IPS-18a (cell line): ENCODE measurements around the gene MXRA7.
"Not testable (repeated sequence)": the region's sequence is repeated elsewhere in the genome, so short reads cannot be mapped to it uniquely, and the experiment has no call there.

ENCODE experiments used
- H3K27ac ChIP-seq: one replicate; pipeline ENCODE4 v1.5.1; 2013; ENCODE audit warnings: low read length
- H3K27me3 ChIP-seq: one replicate; pipeline ENCODE4 v1.6.1; 2013; ENCODE audit warnings: mild to moderate bottlenecking, low read length; ENCODE audit not compliant: control insufficient read depth, insufficient read depth
- H3K36me3 ChIP-seq: one replicate; pipeline ENCODE4 v1.6.1; 2013; ENCODE audit warnings: low read depth, low read length; ENCODE audit not compliant: control insufficient read depth
- H3K4me1 ChIP-seq: one replicate; pipeline ENCODE4 v1.6.1; 2013; ENCODE audit warnings: low read depth, low read length; ENCODE audit not compliant: control insufficient read depth
- H3K4me3 ChIP-seq: one replicate; pipeline ENCODE4 v1.5.1; 2013; ENCODE audit warnings: low read length
- H3K9ac ChIP-seq: one replicate; pipeline ENCODE4 v1.6.1; 2013; ENCODE audit warnings: mild to moderate bottlenecking, low read length, moderate library complexity
- H3K9me3 ChIP-seq: one replicate; pipeline ENCODE4 v1.6.1; 2013; ENCODE audit warnings: low read depth, low read length; ENCODE audit not compliant: control insufficient read depth

MXRA7 gene

DNA sequence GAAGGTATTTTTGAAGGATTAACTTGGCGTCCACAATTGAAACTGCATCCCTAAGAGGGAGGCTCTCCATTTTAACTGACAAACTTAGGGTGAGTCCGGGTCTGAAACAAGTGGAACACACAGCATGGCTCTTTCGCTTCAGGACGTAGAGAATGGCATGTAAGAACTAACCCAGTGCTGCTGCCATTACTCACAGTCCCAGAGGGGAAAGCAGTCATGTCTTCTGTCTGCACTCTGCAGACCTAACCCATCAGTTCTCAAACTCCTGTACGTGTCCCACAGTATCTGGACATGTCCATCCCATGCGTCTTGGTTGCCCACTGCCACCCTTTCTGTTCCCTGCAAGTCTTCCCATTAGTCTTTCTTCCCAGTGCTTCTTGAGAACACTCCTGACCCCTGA lies 67.8 kb downstream of the MXRA7 start:
- H3K27ac ChIP-seq, result no peak overlapping the region
- no peaks in the 10 kb centered on the region for H3K4me1 ChIP-seq
- no peak overlapping the region for H3K4me3 ChIP-seq
- no peaks in the 10 kb centered on the region for H3K27me3 ChIP-seq
- H3K36me3 ChIP-seq, result no peaks in the 10 kb centered on the region
- H3K9me3 ChIP-seq, result no peaks in the 10 kb centered on the region
- no peak overlapping the region for H3K9ac ChIP-seq

GRCh38 chr17:76642032-76642561 lies 68.7 kb downstream of the MXRA7 start:
- H3K27me3 ChIP-seq, result no peaks in the 10 kb centered on the region
- H3K9ac ChIP-seq, result no peak overlapping the region
- no peaks in the 10 kb centered on the region for H3K4me1 ChIP-seq
- no peak overlapping the region for H3K27ac ChIP-seq
- H3K4me3 ChIP-seq, result no peak overlapping the region
- H3K36me3 ChIP-seq, result no peaks in the 10 kb centered on the region
- no peaks in the 10 kb centered on the region for H3K9me3 ChIP-seq

- H3K4me3 ChIP-seq, result no peak overlapping the region
- no peak overlapping the region for H3K27ac ChIP-seq
- no peaks in the 10 kb centered on the region for H3K27me3 ChIP-seq
- no peak overlapping the region for H3K9ac ChIP-seq
- no peaks in the 10 kb centered on the region for H3K9me3 ChIP-seq
- H3K4me1 ChIP-seq, result no peaks in the 10 kb centered on the region
- no peaks in the 10 kb centered on the region for H3K36me3 ChIP-seq
These were observed 69.3 kb downstream of the MXRA7 start for GRCh38 chr17:76641501-76641900.

- H3K4me3 ChIP-seq, result no peak overlapping the region
- no peaks in the 10 kb centered on the region for H3K27me3 ChIP-seq
- no peak overlapping the region for H3K27ac ChIP-seq
- H3K4me1 ChIP-seq, result no peaks in the 10 kb centered on the region
- no peaks in the 10 kb centered on the region for H3K9me3 ChIP-seq
- no peaks in the 10 kb centered on the region for H3K36me3 ChIP-seq
- H3K9ac ChIP-seq, result no peak overlapping the region
These were observed 70.0 kb downstream of the MXRA7 start for GRCh38 chr17:76640550-76641380.

DNA sequence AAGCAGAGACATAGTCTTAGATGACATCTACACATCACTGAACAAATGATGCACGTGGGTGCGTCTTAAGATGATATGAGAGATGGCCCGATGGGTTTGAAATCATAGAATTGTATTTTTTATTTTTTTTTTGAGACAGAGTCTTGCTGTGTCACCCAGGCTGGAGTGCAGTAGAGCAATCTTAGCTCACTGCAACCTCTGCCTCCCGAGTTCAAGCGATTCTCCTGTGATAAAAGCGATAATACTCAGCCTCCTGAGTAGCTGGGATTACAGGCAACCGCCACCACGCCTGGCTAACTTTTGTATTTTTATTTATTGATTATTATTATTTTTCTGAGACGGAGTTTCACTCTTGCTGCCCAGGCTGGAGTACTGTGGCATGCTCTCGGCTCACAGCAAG lies 72.5 kb downstream of the MXRA7 start:
- Histone ChIP-seq H3K9me3 (no peaks in the 10 kb centered on the region), H3K27me3 (no peaks in the 10 kb centered on the region), H3K9ac (no peak overlapping the region), H3K4me3 (no peak overlapping the region), H3K27ac (no peak overlapping the region), H3K36me3 (no peaks in the 10 kb centered on the region), H3K4me1 (no peaks in the 10 kb centered on the region)

DNA sequence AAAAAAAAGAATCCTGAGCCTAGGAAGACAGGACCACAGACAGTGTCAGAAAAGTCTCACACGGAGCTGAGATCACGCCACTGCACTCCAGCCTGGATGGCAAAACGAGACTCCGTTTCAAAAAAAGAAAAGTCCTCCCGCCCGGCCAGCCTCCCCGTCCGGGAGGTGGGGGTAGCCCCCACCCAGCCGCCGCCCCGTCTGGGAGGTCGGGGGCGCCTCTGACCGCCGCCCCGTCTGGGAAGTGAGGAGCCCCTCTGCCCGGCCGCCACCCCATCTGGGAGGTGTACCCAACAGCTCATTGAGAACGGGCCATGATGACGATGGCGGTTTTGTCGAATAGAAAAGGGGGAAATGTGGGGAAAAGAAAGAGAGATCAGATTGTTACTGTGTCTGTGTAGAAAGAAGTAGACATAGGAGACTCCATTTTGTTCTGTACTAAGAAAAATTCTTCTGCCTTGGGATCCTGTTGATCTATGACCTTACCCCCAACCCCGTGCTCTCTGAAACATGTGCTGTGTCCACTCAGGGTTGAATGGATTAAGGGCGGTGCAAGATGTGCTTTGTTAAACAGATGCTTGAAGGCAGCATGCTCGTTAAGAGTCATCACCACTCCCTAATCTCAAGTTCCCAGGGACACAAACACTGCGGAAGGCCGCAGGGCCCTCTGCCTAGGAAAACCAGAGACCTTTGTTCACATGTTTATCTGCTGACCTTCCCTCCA lies 74.1 kb downstream of the MXRA7 start:
- not testable (repeated sequence) for H3K9ac ChIP-seq, H3K27ac ChIP-seq, H3K4me3 ChIP-seq, H3K9me3 ChIP-seq, H3K4me1 ChIP-seq, H3K36me3 ChIP-seq, H3K27me3 ChIP-seq

- no peaks in the 10 kb centered on the region for H3K9me3 ChIP-seq
- H3K4me1 ChIP-seq, result no peaks in the 10 kb centered on the region
- no peaks in the 10 kb centered on the region for H3K36me3 ChIP-seq
- H3K9ac ChIP-seq, result no peak overlapping the region
- H3K4me3 ChIP-seq, result no peak overlapping the region
- no peaks in the 10 kb centered on the region for H3K27me3 ChIP-seq
- no peak overlapping the region for H3K27ac ChIP-seq
These were observed 75.0 kb downstream of the MXRA7 start for GRCh38 chr17:76635659-76636360.

DNA sequence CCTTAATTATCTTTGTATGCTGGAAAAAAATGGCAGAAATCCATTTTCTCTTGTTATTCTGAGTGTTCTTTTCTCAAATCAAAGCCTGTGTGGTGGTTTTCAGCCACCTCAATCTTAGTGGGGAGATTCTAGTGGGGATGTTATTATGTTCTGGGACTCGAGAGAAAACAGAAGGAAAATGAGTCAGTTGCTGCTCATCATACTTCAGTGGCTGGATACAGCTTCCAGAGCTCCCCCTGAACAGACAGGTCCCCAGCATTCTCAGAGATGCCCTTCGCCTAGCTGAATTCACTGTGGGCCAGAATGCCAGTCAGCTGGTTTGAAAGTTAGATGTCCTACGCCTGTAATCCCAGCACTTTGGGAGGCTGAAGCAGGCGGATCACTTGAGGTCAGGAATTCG lies 75.7 kb downstream of the MXRA7 start:
- no peaks in the 10 kb centered on the region for H3K9me3 ChIP-seq
- H3K9ac ChIP-seq, result no peak overlapping the region
- no peak overlapping the region for H3K4me3 ChIP-seq
- peaks cover 4% of the 10 kb centered on the region for H3K4me1 ChIP-seq
- H3K27me3 ChIP-seq, result no peaks in the 10 kb centered on the region
- no peaks in the 10 kb centered on the region for H3K36me3 ChIP-seq
- H3K27ac ChIP-seq, result no peak overlapping the region

DNA sequence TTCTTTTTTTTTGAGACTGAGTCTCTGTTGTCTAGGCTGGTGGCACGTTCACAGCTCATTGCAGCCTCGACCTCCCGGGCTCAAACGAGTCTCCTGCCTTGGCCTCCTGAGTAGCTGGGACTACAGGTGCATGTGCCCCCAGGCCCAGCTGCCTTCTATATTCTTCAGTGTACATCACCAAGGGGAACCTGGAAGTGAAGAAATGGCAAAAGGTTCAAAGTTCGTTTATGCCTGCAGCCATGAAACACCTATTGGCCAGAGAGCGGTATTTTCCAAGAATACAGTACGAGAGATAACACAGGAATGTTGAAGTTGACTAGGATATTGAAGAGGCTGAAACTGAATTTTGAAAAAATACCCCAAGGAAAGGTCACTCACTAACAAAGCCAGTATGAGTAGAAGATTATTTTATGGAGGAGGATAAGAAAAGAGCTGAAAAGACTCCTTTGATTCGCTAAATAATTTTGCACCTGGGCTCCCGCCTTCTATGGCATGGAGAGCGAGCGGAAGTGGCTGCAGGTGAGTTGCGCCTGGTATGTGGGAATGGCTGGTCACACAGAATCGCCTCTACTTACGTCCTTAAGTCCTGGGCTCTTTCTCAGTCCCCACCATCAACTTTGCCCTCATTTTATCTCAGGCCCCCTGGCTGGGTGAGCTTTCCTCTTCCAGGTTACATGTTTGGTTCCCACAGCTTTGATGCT lies 77.0 kb downstream of the MXRA7 start:
- Histone ChIP-seq H3K27me3 (no peaks in the 10 kb centered on the region), H3K4me1 (peaks cover 4% of the 10 kb centered on the region), H3K27ac (no peak overlapping the region), H3K9ac (no peak overlapping the region), H3K9me3 (no peaks in the 10 kb centered on the region), H3K36me3 (no peaks in the 10 kb centered on the region), H3K4me3 (no peak overlapping the region)

DNA sequence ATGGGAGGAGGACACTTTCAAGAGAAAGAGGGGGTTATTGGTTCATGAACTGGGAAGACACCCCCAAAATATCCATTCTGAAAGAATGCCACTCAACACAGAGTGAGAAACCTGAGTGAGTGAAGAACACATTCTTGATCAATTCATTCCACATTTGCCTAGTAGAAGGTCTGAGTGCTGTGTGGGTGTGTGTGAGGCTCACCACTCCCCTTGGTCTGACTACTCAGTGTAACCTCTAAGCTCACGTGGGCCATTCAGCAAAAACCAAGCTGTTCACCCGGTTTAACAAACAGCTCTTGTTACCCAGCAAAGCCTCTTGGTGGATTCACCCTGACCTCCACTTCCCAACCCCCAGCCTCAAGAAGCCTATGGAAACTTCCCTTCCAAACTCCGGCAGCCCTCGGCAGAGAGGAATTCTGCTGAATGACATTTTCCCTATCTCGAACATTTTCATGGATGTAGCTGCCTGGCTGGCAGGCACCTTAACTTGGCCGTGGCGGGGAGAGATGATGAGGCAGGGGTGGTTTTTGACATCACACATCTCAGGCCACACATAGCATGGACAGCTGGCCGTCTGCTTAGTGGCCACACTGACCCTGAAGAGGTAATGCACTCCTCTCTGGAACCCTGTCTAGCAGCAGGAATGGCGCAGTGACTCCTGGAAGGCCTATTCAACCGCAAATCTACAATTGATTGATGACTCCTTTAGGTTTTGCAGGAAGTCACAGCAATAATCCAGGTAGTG lies 78.8 kb downstream of the MXRA7 start:
- no peak overlapping the region for H3K9ac ChIP-seq
- no peak overlapping the region for H3K27ac ChIP-seq
- no peaks in the 10 kb centered on the region for H3K36me3 ChIP-seq
- H3K27me3 ChIP-seq, result no peaks in the 10 kb centered on the region
- peaks cover 4% of the 10 kb centered on the region for H3K4me1 ChIP-seq
- no peaks in the 10 kb centered on the region for H3K9me3 ChIP-seq
- H3K4me3 ChIP-seq, result no peak overlapping the region
